GM12892 (cell line): ENCODE results near the gene ASTL.
A peak's percentile ranks its signal among the peaks of the same experiment; 100 is the strongest.

Experiments
- DNase-seq: peaks from one replicate; pipeline ENCODE4 v3.0.0; 2011; ENCODE audit not compliant: insufficient read length
- FAIRE-seq: peaks from 2 replicates; lab custom pipeline; 2011; peaks lifted over from hg19 to GRCh38; lab: Jason Lieb, UNC
- POLR2A ChIP-seq: IDR thresholded peaks from 2 replicates; pipeline ENCODE4 v1.6.1; 2011; ENCODE audit warnings: low read depth, low read length, control low read depth
- POLR2AphosphoS5 ChIP-seq: IDR thresholded peaks from 2 replicates; pipeline ENCODE4 v1.6.1; 2011; ENCODE audit warnings: low read depth, low read length, control low read depth
- TAF1 ChIP-seq: IDR thresholded peaks from 2 replicates; pipeline ENCODE4 v1.6.1; 2011; ENCODE audit warnings: low read depth, mild to moderate bottlenecking, control low read depth, low read length, borderline replicate concordance

The ASTL gene

GRCh38 chr2:96131813-96132745, 6.2 kb downstream of the ASTL start:
- no peak for DNase-seq

DNA sequence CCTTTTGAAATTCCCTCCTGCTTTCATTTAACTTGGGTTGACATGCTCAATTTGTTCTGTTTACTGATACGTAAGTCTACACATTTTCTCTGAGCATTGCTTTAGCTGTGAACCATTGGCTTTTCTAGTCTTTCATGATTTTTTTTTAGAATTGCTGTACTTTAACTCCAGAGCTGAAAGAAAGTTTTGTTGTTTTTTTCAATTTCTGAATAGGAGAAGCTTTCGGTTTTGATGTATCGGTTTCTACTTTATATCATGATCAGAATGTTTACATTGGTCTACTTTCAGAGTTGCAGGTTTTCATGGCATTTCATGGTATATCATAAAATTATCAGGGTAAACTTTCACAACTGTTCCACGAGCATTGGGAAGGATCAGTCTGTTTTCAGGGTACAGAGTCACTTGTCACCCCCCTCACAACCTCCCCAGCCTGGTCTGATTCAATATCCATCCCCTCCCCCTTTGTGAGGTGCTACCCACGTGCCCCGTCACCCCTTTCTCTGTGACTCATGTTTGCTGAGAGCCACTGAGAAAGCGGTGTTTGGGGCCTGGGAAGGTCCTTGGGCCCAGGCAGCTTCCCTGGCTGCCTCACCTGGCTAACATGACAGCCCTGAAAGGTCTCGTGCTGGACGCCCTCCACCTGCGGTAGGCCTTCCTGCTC, 7.0 kb downstream of the ASTL start:
- TF ChIP-seq POLR2AphosphoS5 (no peak), POLR2A (0 out of 2 replicates have a peak, but pooled peaks have one; percentile 36), TAF1 (no peak)
- no peak for DNase-seq
- FAIRE-seq: no peak

More at GRCh38 chr2:96131813-96132745, 6.2 kb downstream of the ASTL start:
- TF ChIP-seq POLR2A (no peak), POLR2AphosphoS5 (peak; percentile 19; the same call in 1 of the 2 replicates)
- no peak for FAIRE-seq

DNA sequence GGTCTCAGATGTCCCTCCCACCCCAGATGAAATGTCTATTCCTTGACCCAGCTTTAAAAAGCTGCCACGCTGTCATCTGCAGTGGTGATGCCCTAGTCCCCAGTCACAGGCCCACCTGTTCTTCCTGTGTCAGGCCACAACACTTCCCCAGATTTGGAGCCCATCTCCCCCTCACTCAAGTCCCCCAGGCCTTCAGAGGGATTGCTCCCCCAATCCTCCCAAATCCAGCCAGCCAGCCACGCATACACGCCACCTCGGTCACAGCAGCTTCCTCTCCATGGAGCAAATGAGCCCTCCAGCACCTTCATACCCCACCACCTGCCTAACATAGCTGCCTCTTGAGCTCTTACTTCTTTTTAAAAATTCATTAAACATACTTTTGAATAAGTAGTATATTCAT, 7.8 kb downstream of the ASTL start:
- DNase-seq: no peak
- TF ChIP-seq POLR2AphosphoS5 (no peak), POLR2A (peak; percentile 19; the same call in 1 of the 2 replicates)
- no peak for FAIRE-seq

DNA sequence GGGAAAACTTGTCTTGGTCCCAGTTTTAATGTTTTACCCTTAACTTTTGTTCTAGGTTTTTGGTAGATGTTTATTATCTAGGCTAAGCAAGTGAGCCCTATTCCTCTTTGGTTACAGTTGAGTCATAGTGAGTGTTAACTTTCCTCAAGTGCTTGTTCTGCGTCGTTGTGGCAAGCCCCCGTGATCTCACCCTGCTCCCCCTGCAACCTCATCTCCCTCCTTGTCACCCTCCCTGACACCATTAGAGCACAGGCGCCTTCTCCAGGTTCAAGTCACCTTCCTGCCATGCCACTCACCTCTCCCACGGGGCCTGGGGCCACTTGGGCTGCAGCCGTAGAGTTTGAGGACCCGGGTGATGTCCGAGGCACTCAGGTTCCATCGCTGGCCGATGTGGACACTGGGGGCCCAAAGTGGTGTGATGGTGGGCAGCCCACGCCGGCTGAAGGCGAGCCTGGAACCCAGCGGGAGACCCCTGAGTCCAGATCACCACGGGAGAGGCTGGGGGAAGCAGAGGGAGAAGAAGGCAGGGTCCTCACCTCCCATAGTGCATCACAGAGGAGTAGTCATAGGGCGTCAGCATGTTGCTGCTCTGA, 8.7 kb downstream of the ASTL start:
- TF ChIP-seq POLR2A (no peak), TAF1 (no peak), POLR2AphosphoS5 (no peak)
- DNase-seq (no peak), FAIRE-seq (no peak)

GRCh38 chr2:96128456-96128855, 9.8 kb downstream of the ASTL start:
- DNase-seq (no peak), FAIRE-seq (no peak)
- TF ChIP-seq TAF1 (no peak), POLR2AphosphoS5 (no peak), POLR2A (no peak)

DNA sequence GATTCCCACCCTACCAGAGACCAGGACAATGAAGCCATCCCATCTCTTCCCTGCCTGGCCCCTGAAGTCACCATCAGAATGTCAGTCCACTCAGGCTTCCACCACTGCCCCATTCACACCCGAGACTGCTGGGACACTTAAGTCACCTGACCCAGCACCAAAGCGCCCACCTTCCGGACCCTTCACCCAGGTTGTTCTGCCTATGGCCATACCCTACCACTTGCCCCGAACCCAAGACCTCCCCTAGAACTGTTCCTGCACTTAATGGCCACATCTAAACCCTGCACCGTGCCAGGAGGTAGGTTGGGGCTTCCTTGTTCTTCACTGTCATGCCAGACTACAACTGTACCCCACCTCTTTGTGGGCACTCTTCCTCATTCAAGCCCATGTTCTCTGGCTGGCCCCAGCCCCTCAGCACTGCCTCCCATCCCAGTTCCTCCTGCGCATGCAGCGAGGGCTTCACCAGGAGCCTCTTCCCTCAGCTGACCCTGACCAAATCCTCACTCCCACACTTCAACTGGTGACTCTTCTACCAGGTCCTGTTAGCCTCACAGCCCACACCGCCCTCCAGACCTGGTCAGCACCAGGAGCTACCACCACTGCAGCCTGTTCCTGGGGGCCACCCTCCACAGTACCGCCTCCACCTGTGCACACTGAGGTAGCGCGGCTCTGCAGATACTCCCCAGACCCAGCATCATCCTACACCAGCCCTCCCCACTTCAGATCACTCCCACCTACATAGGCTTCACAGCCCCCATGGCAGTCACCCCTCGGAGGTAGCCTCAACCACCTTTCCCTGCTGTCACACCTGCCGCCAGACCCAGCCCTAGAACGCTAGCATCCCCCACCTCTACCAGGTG, 13.7 kb downstream of the ASTL start:
- DNase-seq (no peak), FAIRE-seq (no peak)
- no peak for TF ChIP-seq TAF1
- 0 out of 2 replicates have a peak, but pooled peaks have one; percentile 15 for TF ChIP-seq POLR2A
- peak; percentile 55 for TF ChIP-seq POLR2AphosphoS5

- TF ChIP-seq POLR2A (no peak), TAF1 (no peak)
- FAIRE-seq (no peak), DNase-seq (no peak)
These were observed 14.4 kb downstream of the ASTL start for GRCh38 chr2:96123936-96124335.

GRCh38 chr2:96123290-96123689, 15.0 kb downstream of the ASTL start:
- DNase-seq: no peak
- TF ChIP-seq POLR2AphosphoS5 (peak; percentile 70; the same call in 1 of the 2 replicates), TAF1 (no peak), POLR2A (peak; percentile 8; the same call in 1 of the 2 replicates)
- FAIRE-seq: no peak

- TF ChIP-seq POLR2A (peak; percentile 56; the same call in 1 of the 2 replicates), TAF1 (no peak)
- DNase-seq (no peak), FAIRE-seq (no peak)
These were observed 15.9 kb downstream of the ASTL start for GRCh38 chr2:96122391-96122790.

DNA sequence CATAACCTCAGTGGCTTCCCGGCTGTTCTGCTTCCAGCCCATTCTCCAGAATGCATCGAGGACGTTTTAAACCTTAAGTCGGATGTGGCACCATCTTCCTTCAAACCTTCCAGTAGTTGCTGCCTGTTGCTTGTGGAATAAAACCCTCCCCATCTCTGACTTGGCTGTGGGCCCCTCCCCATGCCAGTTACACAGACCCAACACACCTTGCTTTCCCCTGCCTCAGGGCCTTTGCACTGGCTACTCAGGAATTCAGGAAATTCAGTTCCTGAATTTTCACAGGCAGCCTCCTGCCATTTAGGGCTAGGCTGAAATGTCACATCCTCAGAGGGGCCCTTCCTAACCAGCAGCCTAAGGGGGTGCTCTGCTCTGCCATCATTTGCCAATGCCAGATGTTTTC, 16.9 kb downstream of the ASTL start:
- FAIRE-seq (no peak), DNase-seq (no peak)
- TF ChIP-seq TAF1: no peak
- no peak for TF ChIP-seq POLR2A
- TF ChIP-seq POLR2AphosphoS5: no peak

GRCh38 chr2:96120991-96121390, 17.3 kb downstream of the ASTL start:
- FAIRE-seq (no peak), DNase-seq (no peak)
- TF ChIP-seq TAF1 (no peak), POLR2AphosphoS5 (0 out of 2 replicates have a peak, but pooled peaks have one; percentile 60), POLR2A (peak; percentile 64)
